H1 (cell line): ENCODE results near the gene RELL1. TPM values are rescaled to one million over a fixed set of nuclear protein-coding genes. Genes with fewer than 3 reads are reported as not detected.

Experiments
- CTCF ChIA-PET: fragments of 300-600 bp; sonication (Branson Sonifier 250); formaldehyde crosslinking; loops from one replicate; lab custom pipeline; 2021; ENCODE audit not compliant: partially characterized antibody; lab: Charles Lee
- POLR2A ChIA-PET: fragments of 300-600 bp; sonication (Branson Sonifier 250); formaldehyde crosslinking; loops from one replicate; lab custom pipeline; 2021; ENCODE audit warnings: inconsistent platforms; ENCODE audit not compliant: partially characterized antibody; lab: Charles Lee
- DNase-seq, 2 experiments: peaks; one replicate each; pipeline versions ENCODE4 v3.0.0 to v3.0.0-alpha.2; 2010 to 2022; ENCODE audit warnings: low spot score in 2 of 2, low read depth in 1 of 2, mixed read lengths in 1 of 2
- FAIRE-seq: peaks from 2 replicates; lab custom pipeline; 2011; peaks lifted over from hg19 to GRCh38; lab: Jason Lieb, UNC
- H2AFZ ChIP-seq: 2 replicates; pipeline ENCODE4 v1.8.1; 2012; ENCODE audit warnings: low read length, inconsistent platforms
- H2AK5ac ChIP-seq: 2 replicates; pipeline ENCODE4 v1.6.1; 2013; ENCODE audit warnings: low read depth, low read length
- H2BK120ac ChIP-seq: replicated peaks from 2 replicates; pipeline ENCODE3; 2013; ENCODE audit warnings: low read depth, low read length, inconsistent platforms
- H2BK12ac ChIP-seq: 2 replicates; pipeline ENCODE4 v1.6.1; 2013; ENCODE audit warnings: low read depth, low read length
- H2BK15ac ChIP-seq: 2 replicates; pipeline ENCODE4 v1.6.1; 2013; ENCODE audit warnings: low read length
- H2BK20ac ChIP-seq: 2 replicates; pipeline ENCODE4 v1.6.1; 2013; ENCODE audit warnings: low read length
- H2BK5ac ChIP-seq: 2 replicates; pipeline ENCODE4 v1.6.1; 2013; ENCODE audit warnings: low read depth, low read length
- H3K14ac ChIP-seq: 2 replicates; pipeline ENCODE4 v1.6.1; 2013; ENCODE audit warnings: inconsistent platforms; ENCODE audit not compliant: insufficient read length
- H3K18ac ChIP-seq: 2 replicates; pipeline ENCODE4 v1.6.1; 2013; ENCODE audit warnings: low read length; ENCODE audit errors: extremely low read depth
- H3K23ac ChIP-seq: 2 replicates; pipeline ENCODE4 v1.6.1; 2013; ENCODE audit warnings: inconsistent platforms; ENCODE audit not compliant: insufficient read length
- H3K23me2 ChIP-seq: 2 replicates; pipeline ENCODE4 v1.6.1; 2013; ENCODE audit warnings: low read depth, low read length
- H3K27ac ChIP-seq: 2 replicates; pipeline ENCODE4 v1.6.1; 2011; ENCODE audit warnings: low read depth, low read length, inconsistent platforms
- H3K27me3 ChIP-seq, 4 experiments: replicated peaks in 1 of 4; 1 replicate in 1 of 4; 2 replicates in 3 of 4; pipeline versions ENCODE4 v1.6.1 to v1.8.1; 2011 to 2013; ENCODE audit warnings: low read length in 3 of 4, mild to moderate bottlenecking in 3 of 4, inconsistent platforms in 2 of 4, mixed read lengths in 2 of 4, moderate library complexity in 1 of 4; ENCODE audit not compliant: control insufficient read depth in 3 of 4, insufficient read depth in 3 of 4; ENCODE audit errors: extremely low read depth in 1 of 4
- H3K36me3 ChIP-seq, 4 experiments: 2 replicates each; pipeline versions ENCODE4 v1.6.1 to v1.8.1; 2011 to 2013; ENCODE audit warnings: mild to moderate bottlenecking in 4 of 4, low read length in 3 of 4, moderate library complexity in 2 of 4, control low read depth in 1 of 4, inconsistent platforms in 1 of 4; ENCODE audit not compliant: insufficient read depth in 4 of 4, control insufficient read depth in 2 of 4
- H3K4ac ChIP-seq: replicated peaks from 2 replicates; pipeline ENCODE3; 2013; ENCODE audit warnings: low read length, low read depth, mixed read lengths, inconsistent platforms; ENCODE audit not compliant: insufficient read length
- H3K4me1 ChIP-seq, 4 experiments: replicated peaks in 1 of 4; 1 replicate in 1 of 4; 2 replicates in 3 of 4; pipeline versions ENCODE4 v1.6.1 to v1.8.1; 2011 to 2013; ENCODE audit warnings: low read length in 3 of 4, inconsistent platforms in 2 of 4, mixed read lengths in 1 of 4; ENCODE audit not compliant: insufficient read depth in 4 of 4, control insufficient read depth in 3 of 4
- H3K4me2 ChIP-seq, 2 experiments: 2 replicates each; pipeline versions ENCODE4 v1.6.1 to v1.8.1; 2011 to 2013; ENCODE audit warnings: low read depth in 2 of 2, low read length in 2 of 2, control low read depth in 1 of 2, inconsistent platforms in 1 of 2, mild to moderate bottlenecking in 1 of 2; ENCODE audit not compliant: insufficient read depth in 1 of 2
- H3K4me3 ChIP-seq, 4 experiments: fragments of 200-600, 300-600 bp in 1 of 4; sonication (generic), shearing (Covaris generic), sonication (Bioruptor Twin) in 1 of 4; 2 replicates each; pipeline versions ENCODE4 v1.5.1 to v1.8.1; 2011 to 2016; ENCODE audit warnings: low read length in 4 of 4, low read depth in 3 of 4, control low read depth in 2 of 4, inconsistent platforms in 2 of 4, mild to moderate bottlenecking in 2 of 4, mixed read lengths in 1 of 4, moderate library complexity in 1 of 4; ENCODE audit not compliant: insufficient read depth in 2 of 4; ENCODE audit errors: extremely low read depth in 1 of 4
- H3K56ac ChIP-seq: replicated peaks from 2 replicates; pipeline ENCODE3; 2013; ENCODE audit warnings: low read depth, mild to moderate bottlenecking, mixed read lengths, low read length, inconsistent platforms; ENCODE audit not compliant: insufficient read length
- H3K79me1 ChIP-seq: 2 replicates; pipeline ENCODE4 v1.6.1; 2013; ENCODE audit warnings: low read depth, low read length, control low read depth
- H3K79me2 ChIP-seq, 2 experiments: 2 replicates each; pipeline versions ENCODE4 v1.6.1 to v1.8.1; 2012 to 2013; ENCODE audit warnings: low read length in 2 of 2, mild to moderate bottlenecking in 2 of 2, inconsistent platforms in 1 of 2; ENCODE audit not compliant: insufficient read depth in 2 of 2, control insufficient read depth in 1 of 2
- H3K9ac ChIP-seq, 4 experiments: replicated peaks in 1 of 4; 1 replicate in 1 of 4; 2 replicates in 3 of 4; pipeline versions ENCODE4 v1.6.1 to v1.8.1; 2011 to 2013; ENCODE audit warnings: low read depth in 3 of 4, low read length in 3 of 4, control low read depth in 2 of 4, mild to moderate bottlenecking in 2 of 4, moderate library complexity in 2 of 4, inconsistent platforms in 1 of 4; ENCODE audit errors: extremely low read depth in 1 of 4
- H3K9me3 ChIP-seq, 2 experiments: 2 replicates each; pipeline versions ENCODE4 v1.6.1 to v1.8.1; 2012 to 2013; ENCODE audit warnings: mild to moderate bottlenecking in 2 of 2, moderate library complexity in 2 of 2, control low read depth in 1 of 2, inconsistent platforms in 1 of 2, low read depth in 1 of 2, low read length in 1 of 2, mixed read lengths in 1 of 2; ENCODE audit not compliant: insufficient read depth in 2 of 2
- H4K20me1 ChIP-seq, 2 experiments: replicated peaks in 1 of 2; 2 replicates each; pipeline versions ENCODE3 to v1.8.1; 2011 to 2013; ENCODE audit warnings: inconsistent platforms in 2 of 2, low read length in 2 of 2, mild to moderate bottlenecking in 1 of 2; ENCODE audit not compliant: insufficient read depth in 2 of 2, control insufficient read depth in 1 of 2
- H4K5ac ChIP-seq: 2 replicates; pipeline ENCODE4 v1.6.1; 2013; ENCODE audit warnings: low read length, low read depth, mixed read lengths, inconsistent platforms; ENCODE audit not compliant: insufficient read length
- H4K8ac ChIP-seq: 2 replicates; pipeline ENCODE4 v1.8.0; 2013; ENCODE audit warnings: mild to moderate bottlenecking, moderate library complexity, low read length, inconsistent platforms; ENCODE audit not compliant: insufficient read depth; ENCODE audit errors: extremely low read depth
- H4K91ac ChIP-seq: replicated peaks from 2 replicates; pipeline ENCODE3; 2013; ENCODE audit warnings: low read length, mixed read lengths, inconsistent platforms; ENCODE audit not compliant: insufficient read length
- CHD1 ChIP-seq: IDR thresholded peaks from 2 replicates; pipeline ENCODE4 v1.6.1; 2012; ENCODE audit warnings: low read depth, low read length, improper control_type of control experiment
- CTBP2 ChIP-seq: IDR thresholded peaks from 2 replicates; pipeline ENCODE4 v1.7.0; 2011; ENCODE audit warnings: borderline replicate concordance, mild to moderate bottlenecking, moderate library complexity, mixed read lengths, low read length; ENCODE audit not compliant: insufficient read depth, insufficient read length
- EP300 ChIP-seq, 2 experiments: IDR thresholded peaks; 1 replicate in 1 of 2; 2 replicates in 1 of 2; pipeline ENCODE4 v1.6.1; 2011 to 2012; ENCODE audit warnings: low read depth in 2 of 2, low read length in 2 of 2, mild to moderate bottlenecking in 2 of 2, borderline replicate concordance in 1 of 2, inconsistent platforms in 1 of 2, moderate library complexity in 1 of 2
- KDM1A ChIP-seq: fragments of 200-600, 300-600 bp; sonication (generic); IDR thresholded peaks from 2 replicates; pipeline ENCODE4 v1.7.1; 2016; ENCODE audit warnings: mild to moderate bottlenecking, low read length, borderline replicate concordance
- MAFK ChIP-seq: IDR thresholded peaks from 2 replicates; pipeline ENCODE4 v1.6.1; 2012; ENCODE audit warnings: low read depth, mild to moderate bottlenecking, improper control_type of control experiment, low read length
- NRF1 ChIP-seq: IDR thresholded peaks from 2 replicates; pipeline ENCODE4 v1.6.1; 2011; ENCODE audit warnings: mild to moderate bottlenecking, low read depth, low read length, improper control_type of control experiment
- POLR2AphosphoS5 ChIP-seq: IDR thresholded peaks from 2 replicates; pipeline ENCODE4 v1.6.1; 2011; ENCODE audit warnings: low read depth, low read length
- RAD21 ChIP-seq, 2 experiments: IDR thresholded peaks in 1 of 2; conservative IDR thresholded peaks in 1 of 2; 2 replicates each; pipeline ENCODE4 v1.6.1; 2011; ENCODE audit warnings: low read depth in 2 of 2, low read length in 2 of 2, improper control_type of control experiment in 1 of 2, inconsistent platforms in 1 of 2, mild to moderate bottlenecking in 1 of 2, moderate library complexity in 1 of 2
- RXRA ChIP-seq: IDR thresholded peaks from 2 replicates; pipeline ENCODE4 v1.6.1; 2011; ENCODE audit warnings: low read depth, mild to moderate bottlenecking, low read length, moderate library complexity; ENCODE audit not compliant: insufficient read depth
- TBP ChIP-seq: IDR thresholded peaks from 2 replicates; pipeline ENCODE4 v1.6.1; 2011; ENCODE audit warnings: low read depth, low read length, improper control_type of control experiment
- WGBS, 2 experiments: shearing (Covaris generic) in 1 of 2; methylation state at CpG; one replicate each; pipeline versions ENCODE4 v1.1.6 to v1.1.7; 2013 to 2015; ENCODE audit warnings: low lambda C conversion rate in 2 of 2, mixed read lengths in 2 of 2, inconsistent platforms in 1 of 2, low coverage in 1 of 2, missing lambda C conversion rate in 1 of 2; ENCODE audit not compliant: insufficient replicate concordance in 2 of 2, insufficient coverage in 1 of 2, insufficient read length in 1 of 2; ENCODE audit errors: extremely low coverage in 1 of 2, missing lambda C conversion rate in 1 of 2; 5-methylcytosine and 5-hydroxymethylcytosine counted together
- polyA plus RNA-seq, 7 experiments: library from polyadenylated mRNA; depleted of rRNA in 3 of 7; stranded (reverse) in 5 of 7; unstranded in 2 of 7; fragments of >200 nt in 5 of 7; fragments of 200-250 nt in 2 of 7; gene quantifications; 1 replicate in 5 of 7; 2 replicates in 1 of 7; 4 replicates in 1 of 7; pipeline versions ENCODE4 v1.2.1 to v1.2.3, GENCODE V29; 2011 to 2013; ENCODE audit warnings: missing spikeins in 2 of 7, mixed read lengths in 2 of 7
- total RNA-seq: library from RNA; stranded (reverse); fragmentation: NEBNext Ultra II Directional; extraction: Animal tissue kit (Norgen Biotek cat#: 25700); gene quantifications from 2 replicates; pipeline ENCODE4 v1.2.1, GENCODE V29; 2021

RELL1 gene
- total and polyA plus RNA-seq, 2 of the 8 experiments (the other 6 are each of a cell fraction or from before 2014, with no cell fraction given) = 2.1 to 14.1 TPM

GRCh38 chr4:37632836-37633235 is 53.3 kb downstream of the RELL1 start:
- FAIRE-seq = no peak
- Histone ChIP-seq H3K18ac (no peak overlapping the region), H3K23ac (no peak overlapping the region), H3K4me2 (no peak overlapping the region), H3K14ac (no peak overlapping the region), H3K27me3 (no peaks in the 10 kb centered on the region), H3K27ac (no peak overlapping the region), H3K4me1 (no peaks in the 10 kb centered on the region), H2BK20ac (no peak overlapping the region), H3K9ac (no peak overlapping the region), H4K91ac (no peak overlapping the region), H2BK12ac (no peak overlapping the region), H4K5ac (no peak overlapping the region), H3K79me1 (no peaks in the 10 kb centered on the region), H3K4me3 (no peak overlapping the region), H2AFZ (no peak overlapping the region), H2BK5ac (no peak overlapping the region), H2BK15ac (no peak overlapping the region), H2BK120ac (no peak overlapping the region), H4K20me1 (peaks cover 0 to 2% of the 10 kb centered on the region in 2 experiments), H3K79me2 (no peaks in the 10 kb centered on the region), H3K4ac (no peak overlapping the region), H3K36me3 (peaks cover 0 to 7% (median 0%) of the 10 kb centered on the region in 4 experiments; a peak in 1 of 8 replicates), H3K23me2 (no peaks in the 10 kb centered on the region), H4K8ac (no peak overlapping the region), H3K56ac (no peak overlapping the region), H2AK5ac (no peak overlapping the region), H3K9me3 (no peaks in the 10 kb centered on the region)
- 77% methylated on average over 3 of the region's 3 CpGs; no CpG with 5 or more reads in 1 of the 2 experiments for WGBS, 2 experiments
- POLR2A ChIA-PET = no interaction called here
- CTCF ChIA-PET = no interaction called here
- DNase-seq = no peak
- TF ChIP-seq CHD1 = no peak
- no peak for TF ChIP-seq CTBP2
- no peak for TF ChIP-seq MAFK
- no peak for TF ChIP-seq POLR2AphosphoS5
- no peak for TF ChIP-seq RXRA
- TF ChIP-seq NRF1 = no peak
- no peak for TF ChIP-seq EP300 (IDR thresholded peaks at IDR 0.05; ENCODE audit: borderline replicate concordance in 1 of 2, low read depth in 2 of 2, low read length in 2 of 2)
- no peak for TF ChIP-seq KDM1A
- no peak for TF ChIP-seq TBP
- TF ChIP-seq RAD21 (IDR thresholded peaks at IDR 0.05 in 1 of 2, conservative IDR thresholded peaks at IDR 0.05 in 1 of 2; ENCODE audit: low read depth in 2 of 2, low read length in 2 of 2) = no peak
